ENCODE data around the gene OR5H2. TPM values are rescaled to one million over a fixed set of nuclear protein-coding genes. Genes with fewer than 3 reads are reported as not detected.

Gene OR5H2
- total RNA-seq, result not detected

DNA sequence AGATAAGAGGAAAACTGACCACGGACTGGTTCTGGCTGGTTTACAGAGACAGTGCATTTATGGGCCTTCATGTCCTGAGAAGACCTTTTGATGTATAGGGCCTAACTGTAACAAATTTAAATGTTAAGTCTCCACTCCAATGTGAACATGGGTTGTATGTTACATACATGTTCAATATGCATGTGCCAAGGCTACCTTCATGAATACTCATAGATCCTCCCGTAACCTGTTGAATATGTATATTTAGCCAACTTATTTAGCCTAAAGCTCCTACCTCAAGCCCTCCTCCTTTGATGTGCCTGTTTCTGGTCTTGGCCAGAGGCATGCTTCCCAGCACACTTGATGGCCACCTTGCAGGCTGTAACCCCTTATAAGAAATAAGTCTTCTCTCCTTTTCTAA lies at the start of gene OR5H2:
Gene OR5H2 (plus strand): TSS at position 301 of the 400 bp plus-strand sequence. CDS start 398 bp downstream, outside the sequence.

GRCh38 chr3:98263944-98264343 lies 18.4 kb upstream of the OR5H2 start, which contains the start of gene OR5H6:
OR5H6 (plus strand) TSS chr3:98264244; CDS start chr3:98264333, 89 bp downstream.

Other genes starting within 250 kb of the OR5H2 start
- gene GABRR3, start 247.2 kb upstream of the OR5H2 start, total RNA-seq, result not detected
- not detected for gene OR5AC2, start 195.3 kb upstream of the OR5H2 start, total RNA-seq
- gene OR5H1, start 151.8 kb upstream of the OR5H2 start, total RNA-seq, result not detected
- gene OR5H14, start 135.0 kb upstream of the OR5H2 start, total RNA-seq, result not detected
- not detected for gene OR5H15, start 115.8 kb upstream of the OR5H2 start, total RNA-seq
- not detected for gene OR5H6, start 18.3 kb upstream of the OR5H2 start, total RNA-seq
- not detected for gene OR5K4, start 71.3 kb downstream of the OR5H2 start, total RNA-seq
- not detected for gene OR5K3, start 108.2 kb downstream of the OR5H2 start, total RNA-seq
- not detected for gene OR5K1, start 180.7 kb downstream of the OR5H2 start, total RNA-seq
- gene OR5K2, start 215.2 kb downstream of the OR5H2 start, total RNA-seq, result not detected
- gene CLDND1, start 240.4 kb downstream of the OR5H2 start, total RNA-seq, result 80.9 TPM
- gene GPR15, start 249.5 kb downstream of the OR5H2 start, total RNA-seq, result not detected

Measured in metanephros (tissue), 1 donor.